ENCODE measurements around the gene ROM1. TPM values are rescaled to one million over a fixed set of nuclear protein-coding genes. Genes with fewer than 3 reads are reported as not detected.

The ROM1 gene
- total and polyA plus RNA-seq, 2 experiments from 2014 or later = 0.24 to 0.65 TPM

DNA sequence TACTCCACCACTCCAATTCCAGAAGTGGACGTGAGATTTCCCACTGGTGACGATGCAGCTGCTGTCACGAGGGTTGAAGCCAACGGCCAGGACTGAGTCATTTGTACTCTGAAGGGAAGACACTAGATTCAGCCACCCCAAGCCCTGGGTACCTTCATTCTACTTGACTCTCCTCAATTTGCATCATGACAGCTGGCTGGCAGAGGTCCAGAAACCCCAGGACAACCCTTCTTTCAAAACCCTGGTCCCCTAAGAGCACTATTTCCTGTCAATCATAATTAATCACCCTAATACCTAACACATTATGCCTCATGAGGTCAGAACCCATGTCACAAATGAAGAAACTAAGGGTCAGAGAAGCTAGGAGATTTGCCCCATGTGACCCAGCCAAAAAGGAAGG lies 5.3 kb upstream of the ROM1 start:
- no peak overlapping the region for H3K4me3 Mint-ChIP-seq

More for the DNA sequence above, 5.3 kb upstream of the ROM1 start:
- DNase-seq (ENCODE audit: low spot score) (no peak), ATAC-seq (no peak)
- Mint-ChIP-seq H3K9me3 (peaks cover 4% of the 10 kb centered on the region; the same call in 2 of the 3 replicates), H3K4me1 (peaks cover 62% of the 10 kb centered on the region), H3K27me3 (ENCODE audit: insufficient read depth, low read depth, poor library complexity) (peaks cover 38% of the 10 kb centered on the region), H3K36me3 (ENCODE audit: low read depth) (peaks cover 11% of the 10 kb centered on the region; the same call in 2 of the 3 replicates), H3K27ac (no peak overlapping the region)
- Histone ChIP-seq H3K4me2 (no peak overlapping the region), H3K27ac (ENCODE audit: low read depth) (peak overlapping the region; percentile 7; the same call in 1 of the 2 replicates), H3K79me2 (replicated peaks; ENCODE audit: insufficient read depth) (no peaks in the 10 kb centered on the region), H4K20me1 (replicated peaks; ENCODE audit: insufficient read depth) (0 out of 2 replicates have a peak, but pooled peaks cover 6% of the 10 kb centered on the region), H3K36me3 (ENCODE audit: insufficient read depth) (no peaks in the 10 kb centered on the region), H3K4me3 (no peak overlapping the region), H3K27me3 (ENCODE audit: insufficient read depth) (peaks cover 34% of the 10 kb centered on the region), H3K4me1 (ENCODE audit: insufficient read depth) (peaks cover 16% of the 10 kb centered on the region; the same call in 1 of the 2 replicates), H3F3A (replicated peaks; ENCODE audit: low read depth) (peaks cover 25% of the 10 kb centered on the region), H3K9me2 (ENCODE audit: insufficient read depth) (no peaks in the 10 kb centered on the region), H2AFZ (no peak overlapping the region)
- TF ChIP-seq ZNF331 (CRISPR knock-in tag; IDR thresholded peaks at IDR 0.05; ENCODE audit: low read depth) = no peak
- no peak for TF ChIP-seq ZNF462 (CRISPR knock-in tag; IDR thresholded peaks at IDR 0.05)
- TF ChIP-seq CREB1 (CRISPR knock-in tag; IDR thresholded peaks at IDR 0.05; ENCODE audit: low read depth) = no peak
- TF ChIP-seq EZH2 (IDR thresholded peaks at IDR 0.05; ENCODE audit: low read depth, unreplicated experiment) = no peak
- no peak for TF ChIP-seq STAT1 (IDR thresholded peaks at IDR 0.05; ENCODE audit: unreplicated experiment)
- TF ChIP-seq, protein P1, sequence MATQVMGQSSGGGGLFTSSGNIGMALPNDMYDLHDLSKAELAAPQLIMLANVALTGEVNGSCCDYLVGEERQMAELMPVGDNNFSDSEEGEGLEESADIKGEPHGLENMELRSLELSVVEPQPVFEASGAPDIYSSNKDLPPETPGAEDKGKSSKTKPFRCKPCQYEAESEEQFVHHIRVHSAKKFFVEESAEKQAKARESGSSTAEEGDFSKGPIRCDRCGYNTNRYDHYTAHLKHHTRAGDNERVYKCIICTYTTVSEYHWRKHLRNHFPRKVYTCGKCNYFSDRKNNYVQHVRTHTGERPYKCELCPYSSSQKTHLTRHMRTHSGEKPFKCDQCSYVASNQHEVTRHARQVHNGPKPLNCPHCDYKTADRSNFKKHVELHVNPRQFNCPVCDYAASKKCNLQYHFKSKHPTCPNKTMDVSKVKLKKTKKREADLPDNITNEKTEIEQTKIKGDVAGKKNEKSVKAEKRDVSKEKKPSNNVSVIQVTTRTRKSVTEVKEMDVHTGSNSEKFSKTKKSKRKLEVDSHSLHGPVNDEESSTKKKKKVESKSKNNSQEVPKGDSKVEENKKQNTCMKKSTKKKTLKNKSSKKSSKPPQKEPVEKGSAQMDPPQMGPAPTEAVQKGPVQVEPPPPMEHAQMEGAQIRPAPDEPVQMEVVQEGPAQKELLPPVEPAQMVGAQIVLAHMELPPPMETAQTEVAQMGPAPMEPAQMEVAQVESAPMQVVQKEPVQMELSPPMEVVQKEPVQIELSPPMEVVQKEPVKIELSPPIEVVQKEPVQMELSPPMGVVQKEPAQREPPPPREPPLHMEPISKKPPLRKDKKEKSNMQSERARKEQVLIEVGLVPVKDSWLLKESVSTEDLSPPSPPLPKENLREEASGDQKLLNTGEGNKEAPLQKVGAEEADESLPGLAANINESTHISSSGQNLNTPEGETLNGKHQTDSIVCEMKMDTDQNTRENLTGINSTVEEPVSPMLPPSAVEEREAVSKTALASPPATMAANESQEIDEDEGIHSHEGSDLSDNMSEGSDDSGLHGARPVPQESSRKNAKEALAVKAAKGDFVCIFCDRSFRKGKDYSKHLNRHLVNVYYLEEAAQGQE (IDR thresholded peaks at IDR 0.05; ENCODE audit: unreplicated experiment) = no peak
- TF ChIP-seq EZH2phosphoT487 (IDR thresholded peaks at IDR 0.05; ENCODE audit: unreplicated experiment) = no peak

Data from GM23338 (cell line).